ENCODE data around the gene PAPPA.
A peak's percentile ranks its signal among the peaks of the same experiment; 100 is the strongest.

Gene PAPPA

DNA sequence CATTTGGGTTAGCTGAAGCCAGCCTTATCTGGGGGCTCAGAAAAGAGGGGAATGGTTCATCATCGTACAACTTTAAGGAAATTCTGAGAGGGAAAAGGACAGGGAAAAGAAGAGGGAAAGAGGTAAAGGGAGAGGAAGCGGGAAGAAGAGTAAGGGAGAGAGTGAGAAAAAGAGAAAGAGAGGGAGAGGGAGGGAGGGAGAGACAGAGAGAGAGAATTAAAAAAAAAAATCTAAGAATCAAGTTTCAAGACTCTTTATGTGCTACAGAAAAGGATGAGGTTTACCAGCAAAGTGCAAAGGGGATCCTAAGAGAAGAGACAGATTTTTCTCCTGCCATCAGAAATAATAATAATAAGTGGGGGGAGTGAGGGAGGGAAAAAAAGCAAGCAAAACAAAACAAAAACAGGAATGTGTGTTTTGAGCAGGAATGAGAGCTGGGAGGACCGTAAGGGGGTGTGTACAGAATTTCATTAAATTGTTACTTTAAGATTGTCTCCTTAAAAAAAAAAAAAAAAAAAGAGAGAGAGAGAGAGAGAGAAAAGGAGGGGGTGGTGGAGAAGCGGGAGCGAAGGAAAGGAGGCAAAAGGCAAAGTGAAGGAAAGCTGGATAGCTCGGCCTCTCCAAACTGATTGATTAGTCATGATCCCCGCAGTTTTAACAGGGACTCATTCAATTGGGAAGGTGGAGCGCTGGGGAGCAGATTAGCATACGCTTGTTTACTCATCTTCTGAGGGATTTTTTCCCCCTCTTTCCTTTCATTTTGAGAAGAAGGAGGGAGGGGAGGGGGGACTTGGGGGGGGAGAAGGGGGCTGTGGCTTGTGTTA is 438 bp upstream of the PAPPA start:
- peak; percentile 72 for DNase-seq (ENCODE audit: low read depth, low spot score)

DNA sequence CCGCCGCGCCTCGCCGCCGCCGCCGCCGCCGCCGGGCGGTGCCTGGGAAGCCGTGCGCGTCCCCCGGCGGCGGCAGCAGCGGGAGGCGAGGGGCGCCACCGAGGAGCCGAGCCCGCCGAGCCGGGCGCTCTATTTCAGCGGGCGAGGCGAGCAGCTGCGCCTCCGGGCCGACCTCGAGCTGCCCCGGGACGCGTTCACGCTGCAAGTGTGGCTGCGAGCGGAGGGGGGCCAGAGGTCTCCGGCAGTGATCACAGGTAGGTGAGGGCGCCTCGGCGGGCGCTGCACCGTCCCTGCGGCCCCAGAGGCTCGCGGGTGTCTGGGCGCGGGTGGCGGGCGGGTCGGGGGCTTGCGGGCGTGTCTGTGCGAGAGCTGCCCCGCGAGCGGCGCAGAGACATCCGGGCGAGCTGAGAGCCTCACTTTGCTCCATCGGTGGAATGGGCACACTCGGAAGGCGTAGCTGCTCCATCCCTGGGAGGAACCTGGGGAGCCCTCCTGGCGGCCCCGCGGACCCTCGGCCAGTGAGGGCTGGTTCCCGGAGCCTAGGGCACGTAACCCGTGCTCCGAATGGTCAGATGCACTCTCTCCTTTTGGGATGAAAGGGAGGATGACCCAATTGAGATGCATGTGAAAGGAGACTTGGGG is 864 bp downstream of the PAPPA start:
- DNase-seq (ENCODE audit: low read depth, low spot score) = peak; percentile 66

DNA sequence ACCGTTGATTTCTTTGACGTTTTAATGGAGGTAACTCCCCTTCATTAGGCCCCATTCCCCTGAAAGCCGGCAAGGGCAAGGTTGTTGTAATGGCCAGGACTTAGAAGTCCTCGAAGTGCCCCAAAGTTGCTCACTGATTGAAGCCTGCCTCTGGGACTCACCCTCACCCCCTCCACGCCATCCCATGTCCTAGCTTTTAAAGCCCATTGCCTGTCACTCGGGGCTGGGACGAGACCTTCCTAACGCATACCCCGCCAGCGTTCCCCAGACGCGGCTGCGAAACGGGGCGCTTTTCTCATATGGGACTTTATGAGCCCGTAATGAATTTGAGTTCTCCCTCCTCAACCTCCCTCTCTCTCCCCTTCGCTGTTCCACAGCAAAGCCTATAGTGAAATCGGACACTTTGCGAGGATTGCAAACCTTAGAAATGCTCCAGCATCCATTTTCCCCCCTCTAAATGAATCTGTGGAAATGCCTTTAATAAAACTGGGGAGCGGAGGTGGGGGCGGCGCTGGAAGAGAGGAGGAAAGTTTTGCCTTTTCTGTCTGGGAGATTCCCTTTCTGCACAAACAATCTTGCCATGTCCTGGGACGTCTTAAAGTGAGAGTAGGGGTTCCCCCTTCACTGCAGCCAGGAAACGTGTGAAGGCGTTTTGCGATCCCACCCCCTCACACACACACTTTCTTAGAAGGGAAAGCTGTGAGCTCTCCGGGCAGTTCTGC is 1.5 kb downstream of the PAPPA start:
- peak; percentile 78 for DNase-seq (ENCODE audit: low read depth, low spot score)

DNA sequence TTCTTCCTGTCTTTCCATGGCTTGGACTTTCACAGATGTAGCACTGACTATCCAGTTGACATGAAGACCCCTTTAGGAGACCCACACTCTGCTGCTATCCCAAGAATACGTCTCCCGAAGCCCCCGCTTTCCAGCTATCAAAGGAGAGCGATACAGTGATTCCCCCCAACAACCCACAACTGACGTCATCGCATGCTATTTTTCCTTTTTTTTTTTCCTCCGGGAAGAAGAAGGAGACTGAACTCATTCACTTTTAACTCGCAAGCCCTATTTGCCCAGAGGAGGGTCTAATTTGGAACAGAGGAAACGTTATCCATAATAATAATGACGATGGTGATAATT is 2.1 kb downstream of the PAPPA start:
- peak; percentile 83 for DNase-seq (ENCODE audit: low read depth, low spot score)

DNA sequence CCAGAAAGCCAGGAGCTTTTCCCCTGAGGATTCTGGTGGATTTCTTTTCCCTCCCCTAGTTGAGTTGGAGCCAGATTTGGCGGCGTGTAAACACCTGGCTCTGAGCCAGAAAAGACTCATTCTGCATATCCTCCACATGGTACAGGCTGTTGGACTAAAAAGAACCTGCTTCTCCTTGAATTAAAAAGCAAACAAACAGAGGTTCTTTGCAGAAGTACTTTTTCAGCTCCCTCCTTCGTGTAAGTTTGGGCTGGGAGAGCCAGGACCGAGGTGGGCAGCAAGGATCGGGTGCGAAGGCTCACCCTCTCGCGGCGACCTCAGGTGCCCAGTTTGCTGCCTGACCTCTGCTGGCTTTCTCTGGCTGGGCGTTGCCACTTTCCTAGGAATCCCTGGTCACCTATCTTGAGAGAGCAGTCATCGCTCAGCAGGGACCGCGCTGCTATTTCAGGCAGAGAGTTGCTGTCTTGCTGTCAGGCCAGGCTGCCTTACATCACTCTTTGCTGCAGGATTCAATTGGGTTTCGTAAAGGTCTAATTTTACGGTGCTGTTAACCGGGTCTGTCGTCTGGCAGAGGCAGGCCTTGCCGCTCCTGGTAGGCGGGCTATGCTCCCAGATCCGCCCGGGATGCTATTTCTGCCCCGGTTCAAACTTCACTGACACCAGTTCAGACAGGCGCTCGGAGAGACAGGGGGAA is 3.2 kb downstream of the PAPPA start:
- peak; percentile 86 for DNase-seq (ENCODE audit: low read depth, low spot score)

DNA sequence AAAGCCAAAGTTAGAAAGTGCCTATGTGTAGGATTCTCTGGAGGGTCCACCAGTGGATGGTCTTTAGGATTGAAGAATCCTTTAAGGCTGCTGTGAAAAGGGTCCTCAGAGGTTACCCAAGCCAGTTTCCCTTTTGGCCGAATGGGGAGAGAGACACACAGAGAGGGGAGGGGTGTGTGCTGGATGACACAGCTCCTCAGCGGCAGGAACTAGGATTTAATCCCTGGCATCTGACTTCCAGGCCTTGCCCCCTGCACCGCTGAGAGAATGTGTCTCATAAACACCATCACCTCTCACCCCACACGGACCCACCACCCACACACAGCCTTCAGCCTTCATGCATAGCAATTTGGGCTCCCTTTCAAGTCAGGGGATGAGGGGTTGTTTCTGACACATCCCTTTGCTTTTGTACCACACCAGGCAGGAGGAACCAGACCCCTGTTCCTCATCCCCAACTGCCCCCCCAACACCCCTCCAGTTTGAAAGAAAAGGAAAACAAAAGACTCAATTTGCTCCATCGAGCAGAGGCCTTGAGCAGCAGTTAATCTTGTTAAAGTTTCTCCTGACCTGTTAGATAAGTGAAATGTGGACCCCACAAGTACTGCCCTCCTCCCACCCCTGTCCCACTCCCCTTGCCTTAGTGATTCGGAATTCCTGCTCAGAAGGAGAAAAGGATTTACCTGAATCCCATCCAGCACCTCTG is 4.0 kb downstream of the PAPPA start:
- DNase-seq (ENCODE audit: low read depth, low spot score) = peak; percentile 69

DNA sequence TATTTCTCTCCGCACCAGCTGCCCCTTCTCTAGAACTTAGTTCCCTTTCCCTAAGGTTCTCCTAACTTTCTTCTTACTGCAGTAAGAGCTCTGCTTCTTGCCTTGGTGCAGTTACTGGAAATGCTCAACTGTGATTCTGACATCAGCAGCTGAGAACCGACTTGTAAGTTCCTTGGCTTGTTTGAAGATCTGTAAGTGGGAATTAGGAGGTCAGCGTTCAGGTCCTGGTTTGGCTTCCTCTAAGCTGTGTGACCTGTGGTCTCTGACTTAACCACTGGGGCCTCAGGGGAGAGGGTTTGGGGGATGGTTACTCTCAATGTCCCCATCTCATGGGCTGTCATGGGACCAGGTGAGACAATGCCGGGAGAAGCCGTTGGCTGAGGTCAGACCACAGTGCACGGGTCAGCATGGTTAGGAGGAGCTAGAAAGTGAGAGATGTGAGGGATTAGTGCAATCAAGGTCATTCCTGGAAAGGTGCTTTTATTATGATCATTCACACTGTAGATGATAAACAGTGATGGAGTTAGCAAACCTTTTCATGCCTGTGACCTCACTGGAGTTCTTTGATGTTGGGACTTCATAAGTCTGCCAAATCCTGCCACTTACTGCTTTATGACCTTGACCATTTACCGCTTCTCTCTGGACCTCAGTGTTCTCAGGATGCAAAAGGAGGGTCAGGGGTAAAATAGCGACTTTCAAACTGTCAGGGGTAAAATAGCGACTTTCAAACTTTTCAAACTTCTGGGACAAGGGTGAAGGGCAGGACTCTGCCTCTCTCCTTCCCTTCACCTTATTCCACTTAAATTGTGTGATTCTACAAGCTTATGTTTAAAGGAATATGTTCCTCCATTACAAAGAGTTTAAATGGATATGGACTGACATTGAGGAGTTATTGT is 7.3 kb downstream of the PAPPA start:
- DNase-seq (ENCODE audit: low read depth, low spot score) = no peak

DNA sequence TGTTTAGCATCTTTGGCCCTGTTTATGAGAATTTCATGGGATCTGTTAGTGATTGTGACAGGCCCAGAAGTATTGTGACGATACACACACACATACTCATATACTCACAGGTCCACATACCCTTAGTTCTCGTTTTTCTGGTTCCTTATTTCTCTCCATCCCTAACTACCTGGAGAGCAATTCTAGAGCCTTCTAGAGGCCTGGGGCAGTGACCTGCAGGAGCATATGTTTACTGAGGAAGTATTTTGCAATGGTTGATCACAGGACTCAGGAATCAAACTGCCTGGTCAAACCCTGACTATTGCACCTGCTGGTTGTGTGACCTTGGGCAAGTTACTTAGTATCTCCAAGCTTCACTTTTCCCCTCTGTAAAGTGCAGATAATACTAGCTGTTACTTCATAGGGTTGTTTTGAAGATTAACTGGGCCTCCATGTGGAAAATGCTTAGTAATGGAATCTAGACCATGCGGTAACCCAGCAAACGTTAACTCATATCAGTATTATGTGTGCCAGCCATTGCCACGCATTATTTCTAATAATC is 8.7 kb downstream of the PAPPA start:
- no peak for DNase-seq (ENCODE audit: low read depth, low spot score)

DNA sequence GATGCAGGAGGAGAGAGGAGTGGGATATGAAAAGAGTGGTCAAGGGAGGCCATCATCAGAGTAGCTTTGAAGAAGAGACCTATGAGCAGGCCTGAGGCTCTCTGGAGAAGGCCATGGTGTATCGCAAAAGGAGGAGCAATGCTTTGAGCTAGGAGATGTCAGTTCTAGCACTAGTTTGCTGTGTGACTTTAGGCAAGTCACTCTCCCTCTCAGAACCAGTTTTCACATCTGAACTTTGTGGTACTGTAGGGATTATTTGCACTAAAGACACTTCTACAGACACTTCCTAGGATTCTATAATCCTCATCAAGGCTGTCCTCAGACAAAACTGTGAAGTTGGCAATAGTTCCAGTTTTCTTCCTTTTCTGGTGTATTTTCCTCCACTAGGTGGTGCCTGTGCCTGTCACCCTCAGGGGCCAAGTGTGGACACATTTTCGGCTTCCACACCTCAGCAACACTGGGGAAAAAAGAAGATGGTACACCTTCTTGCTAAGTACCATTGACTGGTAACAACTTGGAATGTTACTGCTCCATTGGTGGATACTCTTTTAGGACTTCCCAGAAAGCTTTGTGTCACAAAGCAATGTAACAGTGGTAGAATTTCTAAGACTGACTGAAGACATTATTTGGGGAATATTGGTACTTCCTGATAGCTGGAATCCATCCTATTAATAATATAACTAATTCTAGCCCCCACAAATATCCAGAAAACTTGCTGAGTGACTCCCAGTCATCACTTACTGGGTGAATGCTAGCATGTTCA is 9.9 kb downstream of the PAPPA start:
- no peak for DNase-seq (ENCODE audit: low read depth, low spot score)

DNA sequence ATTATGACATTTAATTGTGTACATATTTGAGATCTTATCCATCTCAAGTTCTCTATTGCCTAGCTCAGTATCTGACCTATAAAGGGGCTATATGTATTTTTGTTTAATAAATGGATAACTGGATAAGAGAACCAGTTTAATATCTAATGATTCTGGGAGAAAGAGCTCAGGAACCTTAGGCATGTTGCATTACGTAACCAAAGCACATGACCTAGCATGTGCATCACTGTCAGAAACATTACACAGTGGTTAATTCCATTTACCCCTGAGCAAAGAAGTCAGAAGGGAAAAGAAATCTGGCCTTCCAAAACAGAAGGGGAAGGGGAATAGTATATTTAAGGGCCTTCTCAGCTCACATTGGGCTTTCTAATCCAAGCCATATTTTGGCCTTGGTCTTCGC is 12.3 kb downstream of the PAPPA start:
- no peak for DNase-seq (ENCODE audit: low read depth, low spot score)

DNA sequence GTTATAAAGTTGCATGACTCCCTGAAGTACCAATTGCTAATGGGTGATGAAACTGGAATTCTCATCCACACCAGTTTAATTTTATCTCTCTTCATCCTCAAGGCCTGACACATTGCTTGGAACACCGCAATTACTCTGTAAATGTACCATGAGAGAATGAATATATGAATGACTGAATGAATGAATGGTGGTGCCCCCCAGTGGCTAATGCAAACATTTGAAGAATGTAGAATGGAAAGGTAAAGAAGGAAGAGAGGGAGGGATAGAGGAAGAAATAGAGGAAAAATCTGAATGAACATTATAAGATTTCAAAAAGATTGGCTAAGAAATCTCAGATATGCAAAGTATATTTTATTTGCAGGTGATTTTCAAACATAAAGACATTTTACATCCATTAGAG is 13.1 kb downstream of the PAPPA start:
- DNase-seq (ENCODE audit: low read depth, low spot score) = no peak

DNA sequence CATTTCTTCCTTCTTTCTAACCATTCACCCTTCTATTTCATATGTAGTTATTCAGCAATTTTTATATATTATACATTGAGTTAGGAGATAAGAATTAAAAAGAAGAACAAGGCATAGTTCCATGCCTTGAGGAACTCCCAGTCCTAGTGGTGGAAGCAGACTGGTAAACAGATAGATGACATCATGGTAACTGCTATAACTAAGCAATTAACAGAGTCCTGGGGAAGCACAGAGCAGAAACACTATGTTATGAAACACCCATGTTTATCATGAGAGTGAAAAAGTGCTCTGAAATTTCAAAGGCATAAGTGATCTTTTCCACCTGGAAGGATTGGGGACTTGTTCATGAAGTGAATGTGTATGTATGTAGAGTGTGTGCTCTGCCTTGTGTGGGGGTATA is 14.6 kb downstream of the PAPPA start:
- no peak for DNase-seq (ENCODE audit: low read depth, low spot score)

DNA sequence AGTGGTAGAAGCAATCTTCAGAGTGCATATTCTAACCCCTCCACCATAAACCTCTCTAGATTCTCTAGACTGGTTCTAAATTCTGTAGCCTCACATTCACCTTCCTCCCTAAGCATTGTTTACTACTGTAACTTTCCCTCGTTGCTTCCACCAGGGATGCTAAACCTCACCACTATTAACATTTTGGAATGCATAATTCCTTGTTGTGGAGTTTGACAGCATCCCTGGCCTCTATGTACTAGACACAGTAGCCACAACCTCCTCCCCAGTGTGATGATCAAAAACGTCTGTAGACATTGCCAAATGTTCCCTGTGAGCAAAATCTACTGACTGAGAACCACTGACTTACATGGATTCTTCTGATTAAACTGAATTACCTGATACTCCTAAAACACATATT is 18.6 kb downstream of the PAPPA start:
- DNase-seq (ENCODE audit: low read depth, low spot score) = no peak

DNA sequence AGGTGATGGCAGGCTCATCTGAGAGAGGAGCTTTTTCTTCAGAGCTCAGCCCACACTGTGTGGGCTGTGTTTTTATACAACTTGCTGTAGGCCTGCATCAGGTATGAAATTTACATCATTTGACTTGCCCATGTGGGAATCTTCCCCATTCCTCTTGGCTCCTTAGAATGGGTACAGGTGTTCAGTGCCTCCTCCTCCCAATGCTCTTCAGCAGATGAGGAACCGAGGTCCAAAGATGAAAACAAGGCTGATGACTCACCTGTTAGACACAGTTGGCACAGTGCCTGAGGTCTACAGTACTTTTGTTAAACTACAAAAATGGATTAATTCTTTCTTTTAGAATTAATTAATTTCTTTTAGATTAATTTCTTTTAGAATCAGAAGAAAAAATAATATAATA is 20.8 kb downstream of the PAPPA start:
- DNase-seq (ENCODE audit: low read depth, low spot score) = peak; percentile 38

DNA sequence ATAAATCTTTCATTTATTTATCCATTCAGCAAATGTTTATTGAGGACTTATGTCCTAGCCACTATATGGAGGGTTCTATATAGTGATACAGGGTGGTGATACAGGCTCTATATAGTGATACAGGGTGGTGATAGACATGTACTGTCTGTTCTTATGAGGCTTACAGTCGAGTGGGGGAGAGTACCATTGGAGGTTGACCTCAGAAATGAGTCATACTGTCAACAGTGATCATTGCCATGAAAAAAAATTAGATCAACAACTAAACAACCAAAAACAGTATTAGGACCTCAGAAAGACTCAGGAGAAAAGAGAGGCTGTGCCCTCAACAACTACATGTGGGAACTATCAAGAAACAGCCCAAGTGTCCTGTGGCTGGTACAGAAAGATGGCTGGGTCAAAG is 22.0 kb downstream of the PAPPA start:
- DNase-seq (ENCODE audit: low read depth, low spot score) = peak; percentile 39

DNA sequence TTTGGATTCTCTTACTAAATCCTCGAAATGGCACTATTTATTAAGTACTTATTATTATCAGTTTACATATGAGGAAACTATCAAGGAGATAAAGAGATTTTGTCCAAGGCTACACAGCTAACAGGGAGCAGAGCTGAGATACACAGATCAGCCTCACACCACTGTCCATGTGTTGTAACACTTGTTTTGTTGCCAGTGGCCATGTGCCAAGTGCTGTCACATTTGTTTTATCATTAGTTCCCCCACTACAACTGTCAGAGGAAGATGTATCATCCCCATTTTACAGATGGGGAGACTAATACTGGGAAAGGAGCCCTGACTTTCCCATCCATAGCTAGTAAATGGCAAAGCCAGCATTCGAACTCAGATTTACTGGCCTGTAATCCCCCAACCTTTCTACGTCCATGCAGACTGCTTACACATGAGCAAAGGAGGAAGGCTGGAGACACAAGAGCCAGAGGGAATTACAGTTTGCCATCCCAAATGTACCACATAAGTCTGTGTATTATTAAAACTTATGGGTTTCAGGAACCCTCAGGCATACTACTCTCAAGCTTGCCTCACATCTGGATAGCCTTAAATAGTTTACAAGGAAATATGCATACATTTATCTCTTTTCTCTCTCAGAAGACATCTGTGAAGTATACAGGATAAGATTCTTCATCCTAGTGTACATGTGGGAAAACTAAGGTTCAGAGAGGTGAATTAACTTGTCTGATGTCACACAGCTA is 25.1 kb downstream of the PAPPA start:
- DNase-seq (ENCODE audit: low read depth, low spot score) = no peak

DNA sequence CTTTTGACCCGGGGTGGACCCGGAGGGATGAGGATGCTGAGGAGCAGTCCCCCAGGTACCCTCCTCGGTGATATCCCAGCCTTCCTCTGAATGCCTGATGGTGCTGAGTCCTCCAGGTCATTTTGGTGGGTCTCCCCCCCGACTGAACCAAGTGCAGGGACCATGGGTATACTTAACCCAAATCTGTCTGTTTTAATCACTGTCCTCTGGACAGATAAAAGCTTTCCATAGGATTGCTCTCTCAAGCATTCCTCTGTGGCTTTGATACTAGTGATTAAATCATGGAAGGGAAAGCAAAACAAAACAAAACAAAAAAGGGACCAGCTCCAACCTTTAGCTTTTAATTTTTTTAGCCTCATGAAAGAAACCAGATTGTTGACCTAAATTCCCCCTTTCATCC is 26.0 kb downstream of the PAPPA start:
- no peak for DNase-seq (ENCODE audit: low read depth, low spot score)

DNA sequence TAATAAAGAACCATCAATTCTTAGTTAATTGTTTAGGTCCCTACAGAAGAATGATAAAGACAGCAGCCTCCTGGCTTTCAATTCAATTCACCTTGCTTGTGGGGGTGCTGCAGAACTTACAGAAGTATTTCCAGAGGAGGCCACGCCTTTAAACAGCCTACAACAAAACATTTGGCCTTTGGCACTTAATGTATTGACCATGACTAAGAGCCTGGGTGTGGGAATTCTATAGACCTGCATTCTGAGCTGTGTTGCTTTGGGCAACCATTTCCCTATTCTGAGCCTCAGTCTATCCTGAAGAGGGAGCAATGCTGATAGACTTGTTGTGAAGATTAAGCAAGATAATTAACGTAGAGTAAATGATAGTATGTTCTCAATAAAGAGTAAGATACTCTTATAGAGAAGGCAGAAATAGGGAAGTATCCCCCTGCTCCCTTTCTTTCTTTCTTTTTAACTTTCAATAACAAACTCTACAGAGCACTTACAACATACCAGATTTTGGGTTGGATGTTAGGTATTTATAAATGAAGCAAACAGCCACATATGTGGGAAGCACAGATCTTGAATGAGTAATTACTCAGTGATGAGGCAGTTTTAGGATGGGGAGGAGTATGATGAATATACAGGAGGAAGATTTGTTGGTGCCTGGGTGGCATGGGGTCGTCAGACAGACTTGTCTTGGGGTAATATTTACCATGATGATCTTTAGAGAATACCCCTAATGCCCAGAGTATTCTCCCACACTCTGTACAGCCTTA is 28.4 kb downstream of the PAPPA start:
- no peak for DNase-seq (ENCODE audit: low read depth, low spot score)
